ENCODE results near the gene DGKB. TPM values are rescaled to one million over a fixed set of nuclear protein-coding genes. Genes with fewer than 3 reads are reported as not detected.

DGKB gene
- total RNA-seq, 1 experiment from 2014 or later: not detected

- Mint-ChIP-seq H3K27ac (ENCODE audit: low read depth, unreplicated experiment) (no peak overlapping the region), H3K4me1 (ENCODE audit: insufficient read depth, unreplicated experiment) (no peaks in the 10 kb centered on the region), H3K4me3 (ENCODE audit: unreplicated experiment) (no peak overlapping the region), H3K9me3 (ENCODE audit: unreplicated experiment) (no peaks in the 10 kb centered on the region), H3K27me3 (ENCODE audit: insufficient read depth, unreplicated experiment) (peaks cover 37% of the 10 kb centered on the region), H3K36me3 (ENCODE audit: insufficient read depth, unreplicated experiment) (no peaks in the 10 kb centered on the region)
- TF ChIP-seq CTCF (IDR thresholded peaks at IDR 0.05; ENCODE audit: unreplicated experiment): no peak
- intact Hi-C loops (cut with micrococcal nuclease): no loop called here
- ChIA-PET POLR2A (no interaction called here), CTCF (interaction anchor here (0.8 to 2.6 kb wide), 2 partner anchors 10 to 14 kb away, joined by 3 to 17 read pairs; no protein-coding TSS in a partner anchor)
- BruUV-seq (replicated peaks): no TSS peak
- DNase-seq (ENCODE audit: unreplicated experiment): no peak
Measured at GRCh38 chr7:14676896-14677295, 225.7 kb downstream of the DGKB start.

- intact Hi-C loops (cut with micrococcal nuclease): no loop called here
- Mint-ChIP-seq H3K4me3 (ENCODE audit: unreplicated experiment) (no peak overlapping the region), H3K36me3 (ENCODE audit: insufficient read depth, unreplicated experiment) (no peaks in the 10 kb centered on the region), H3K4me1 (ENCODE audit: insufficient read depth, unreplicated experiment) (no peaks in the 10 kb centered on the region), H3K9me3 (ENCODE audit: unreplicated experiment) (no peaks in the 10 kb centered on the region), H3K27ac (ENCODE audit: low read depth, unreplicated experiment) (no peak overlapping the region), H3K27me3 (ENCODE audit: insufficient read depth, unreplicated experiment) (peaks cover 27% of the 10 kb centered on the region)
- no peak for DNase-seq (ENCODE audit: unreplicated experiment)
- ChIA-PET POLR2A (no interaction called here), CTCF (no interaction called here)
- no peak for TF ChIP-seq CTCF (IDR thresholded peaks at IDR 0.05; ENCODE audit: unreplicated experiment)
- BruUV-seq (replicated peaks): no TSS peak
Measured at GRCh38 chr7:14673202-14673601, 229.3 kb downstream of the DGKB start.

- ChIA-PET POLR2A (no interaction called here), CTCF (interaction anchor here (0.6 to 1.1 kb wide), 2 partner anchors 8 to 1173 kb away, joined by 3 read pairs; no protein-coding TSS in a partner anchor)
- no TSS peak for BruUV-seq (replicated peaks)
Measured at GRCh38 chr7:14666913-14667312, 235.6 kb downstream of the DGKB start.

GRCh38 chr7:14666304-14666703 lies 236.2 kb downstream of the DGKB start:
- no peaks in the 10 kb centered on the region for H3K4me1 Mint-ChIP-seq (ENCODE audit: insufficient read depth, unreplicated experiment)
- peaks cover 43% of the 10 kb centered on the region for H3K27me3 Mint-ChIP-seq (ENCODE audit: insufficient read depth, unreplicated experiment)
- no peak overlapping the region for H3K27ac Mint-ChIP-seq (ENCODE audit: low read depth, unreplicated experiment)
- intact Hi-C loops (cut with micrococcal nuclease): no loop called here
- ChIA-PET CTCF (interaction anchor here (1.1 kb wide), 1 partner anchor 9 kb away, joined by 3 read pairs; no protein-coding TSS in a partner anchor), POLR2A (interaction anchor here (0.7 kb wide), 1 partner anchor 14 kb away, joined by 3 read pairs; no protein-coding TSS in a partner anchor)
- no peak for TF ChIP-seq CTCF (IDR thresholded peaks at IDR 0.05; ENCODE audit: unreplicated experiment)
- no peaks in the 10 kb centered on the region for H3K9me3 Mint-ChIP-seq (ENCODE audit: unreplicated experiment)
- H3K4me3 Mint-ChIP-seq (ENCODE audit: unreplicated experiment): no peak overlapping the region
- BruUV-seq (replicated peaks): no TSS peak
- no peak for DNase-seq (ENCODE audit: unreplicated experiment)
- H3K36me3 Mint-ChIP-seq (ENCODE audit: insufficient read depth, unreplicated experiment): no peaks in the 10 kb centered on the region

More at GRCh38 chr7:14666913-14667312, 235.6 kb downstream of the DGKB start:
- TF ChIP-seq CTCF (IDR thresholded peaks at IDR 0.05; ENCODE audit: unreplicated experiment): no peak
- Mint-ChIP-seq H3K27me3 (ENCODE audit: insufficient read depth, unreplicated experiment) (peaks cover 43% of the 10 kb centered on the region), H3K36me3 (ENCODE audit: insufficient read depth, unreplicated experiment) (no peaks in the 10 kb centered on the region), H3K9me3 (ENCODE audit: unreplicated experiment) (no peaks in the 10 kb centered on the region), H3K27ac (ENCODE audit: low read depth, unreplicated experiment) (no peak overlapping the region), H3K4me1 (ENCODE audit: insufficient read depth, unreplicated experiment) (no peaks in the 10 kb centered on the region), H3K4me3 (ENCODE audit: unreplicated experiment) (no peak overlapping the region)
- DNase-seq (ENCODE audit: unreplicated experiment): no peak
- intact Hi-C loops (cut with micrococcal nuclease): no loop called here

Data from MCF 10A (cell line).